Measurements from ENCODE around the gene TRIM41. TPM values are rescaled to one million over a fixed set of nuclear protein-coding genes. Genes with fewer than 3 reads are reported as not detected.
A peak's percentile ranks its signal among the peaks of the same experiment; 100 is the strongest.

Gene TRIM41
- total and polyA plus RNA-seq, 9 of the 15 experiments (the other 6 are each of a cell fraction or from before 2014, with no cell fraction given), result 1.8 to 47.6 (median 20.9) TPM

GRCh38 chr5:181195249-181195761 is 27.8 kb upstream of the TRIM41 start:
- in situ Hi-C loops (cut with MboI) (no loop called here), intact Hi-C loops (cut with micrococcal nuclease) (no loop called here)
- ATAC-seq, result no peak
- H2AFZ ChIP-seq (ENCODE audit: low read depth, low read length), result no peak overlapping the region
- H3K36me3 ChIP-seq (ENCODE audit: control insufficient read depth, insufficient read depth, low read length), result no peaks in the 10 kb centered on the region; the same call in 2 of the 3 replicates
- H3K9me3 ChIP-seq (replicated peaks; ENCODE audit: control insufficient read depth, insufficient read depth, low read depth, low read length), result no peaks in the 10 kb centered on the region
- H3K4me1 ChIP-seq (replicated peaks in 1 of 2; ENCODE audit: control insufficient read depth in 2 of 2, insufficient read depth in 2 of 2, low read length in 2 of 2), result peaks cover 32 to 64% of the 10 kb centered on the region in 2 experiments; a peak in 4 of 5 replicates
- POLR2A ChIA-PET, result no interaction called here
- CTCF ChIA-PET (ENCODE audit: low intra/inter-chr PET ratio), result no interaction called here
- H3K9ac ChIP-seq (ENCODE audit: insufficient read depth in 1 of 2, low read depth in 2 of 2, low read length in 2 of 2), result peak overlapping the region in 1 of 2 experiments; percentile 77; a peak in 2 of 4 replicates
- peaks cover 13% of the 10 kb centered on the region for H3K79me2 ChIP-seq (ENCODE audit: control insufficient read depth, insufficient read depth, low read length)
- no peaks in the 10 kb centered on the region for H4K20me1 ChIP-seq (replicated peaks; ENCODE audit: control insufficient read depth, insufficient read depth, low read length)
- FAIRE-seq, result no peak
- H3K9me1 ChIP-seq (ENCODE audit: control insufficient read depth, insufficient read depth, low read length), result no peaks in the 10 kb centered on the region
- no peak overlapping the region for H3K4me3 ChIP-seq
- 95% methylated on average over 27 of the region's 45 CpGs for WGBS (ENCODE audit: insufficient coverage, low coverage, missing lambda C conversion rate)
- H3K4me2 ChIP-seq (ENCODE audit: insufficient read depth, low read length), result no peak overlapping the region
- no peak overlapping the region for H3K27ac ChIP-seq (ENCODE audit: extremely low read depth, low read depth, low read length)
- TF ChIP-seq DLX4 (CRISPR knock-in tag; IDR thresholded peaks at IDR 0.05), result no peak
- TF ChIP-seq, protein P1, sequence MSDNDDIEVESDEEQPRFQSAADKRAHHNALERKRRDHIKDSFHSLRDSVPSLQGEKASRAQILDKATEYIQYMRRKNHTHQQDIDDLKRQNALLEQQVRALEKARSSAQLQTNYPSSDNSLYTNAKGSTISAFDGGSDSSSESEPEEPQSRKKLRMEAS (CRISPR knock-in tag; IDR thresholded peaks at IDR 0.05), result 0 out of 2 replicates have a peak, but pooled peaks have one; percentile 13
- TF ChIP-seq, protein P2, sequence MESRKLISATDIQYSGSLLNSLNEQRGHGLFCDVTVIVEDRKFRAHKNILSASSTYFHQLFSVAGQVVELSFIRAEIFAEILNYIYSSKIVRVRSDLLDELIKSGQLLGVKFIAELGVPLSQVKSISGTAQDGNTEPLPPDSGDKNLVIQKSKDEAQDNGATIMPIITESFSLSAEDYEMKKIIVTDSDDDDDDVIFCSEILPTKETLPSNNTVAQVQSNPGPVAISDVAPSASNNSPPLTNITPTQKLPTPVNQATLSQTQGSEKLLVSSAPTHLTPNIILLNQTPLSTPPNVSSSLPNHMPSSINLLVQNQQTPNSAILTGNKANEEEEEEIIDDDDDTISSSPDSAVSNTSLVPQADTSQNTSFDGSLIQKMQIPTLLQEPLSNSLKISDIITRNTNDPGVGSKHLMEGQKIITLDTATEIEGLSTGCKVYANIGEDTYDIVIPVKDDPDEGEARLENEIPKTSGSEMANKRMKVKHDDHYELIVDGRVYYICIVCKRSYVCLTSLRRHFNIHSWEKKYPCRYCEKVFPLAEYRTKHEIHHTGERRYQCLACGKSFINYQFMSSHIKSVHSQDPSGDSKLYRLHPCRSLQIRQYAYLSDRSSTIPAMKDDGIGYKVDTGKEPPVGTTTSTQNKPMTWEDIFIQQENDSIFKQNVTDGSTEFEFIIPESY (CRISPR knock-in tag; IDR thresholded peaks at IDR 0.05), result peak; percentile 87
- DNase-seq (ENCODE audit: extremely low read depth in 1 of 4, low spot score in 3 of 4), result no peak
- BruUV-seq (replicated peaks), result no TSS peak
- no peaks in the 10 kb centered on the region for H3K27me3 ChIP-seq (ENCODE audit: control insufficient read depth in 2 of 2, insufficient read depth in 2 of 2, low read length in 2 of 2)

Data from K562 (cell line).